PC-3 (cell line): ENCODE results near the gene CATSPER4. TPM values are rescaled to one million over a fixed set of nuclear protein-coding genes. Genes with fewer than 3 reads are reported as not detected.

Experiments used
- ATAC-seq: fragments of 200-7000 bp; cut with Tn5 transposase; 2 replicates; pipeline ENCODE4 v1.9.1; 2020; ENCODE audit warnings: mild to moderate bottlenecking, moderate library complexity
- BruUV-seq: library from RNA; stranded (reverse); fragments of 400-500 nt; replicated peaks from 2 replicates; lab custom pipeline; 2021; lab: Mats Ljungman, UMichigan
- CTCF ChIA-PET: fragments of 300-600 bp; sonication (Branson Sonifier 250); formaldehyde crosslinking; loops from one replicate; lab custom pipeline; 2022; ENCODE audit warnings: antibody characterized with exemption; lab: Charles Lee
- POLR2A ChIA-PET: fragments of 300-600 bp; sonication (Branson Sonifier 250); formaldehyde crosslinking; loops from one replicate; lab custom pipeline; 2022; ENCODE audit warnings: antibody characterized with exemption; ENCODE audit not compliant: unreplicated experiment; lab: Charles Lee
- DNase-seq: peaks from one replicate; pipeline ENCODE4 v3.0.0-alpha.2; 2015
- H2AFZ ChIP-seq: fragments of 300-600 bp; sonication (generic); 2 replicates; pipeline ENCODE4 v1.6.0; 2016; ENCODE audit warnings: antibody characterized with exemption, low read length
- H3F3A ChIP-seq: fragments of 300-600 bp; sonication (generic); one replicate; pipeline ENCODE4 v1.6.0; 2017; ENCODE audit warnings: antibody characterized with exemption, low read length, control low read depth, mild to moderate bottlenecking; ENCODE audit not compliant: unreplicated experiment
- H3K27ac ChIP-seq: fragments of 300-600 bp; sonication (generic); 2 replicates; pipeline ENCODE4 v1.5.1; 2016; ENCODE audit warnings: mild to moderate bottlenecking, low read length
- H3K27me3 ChIP-seq: fragments of 300-600 bp; sonication (generic); 2 replicates; pipeline ENCODE4 v1.6.1; 2016; ENCODE audit warnings: low read length, mixed read lengths
- H3K36me3 ChIP-seq: fragments of 300-600 bp; sonication (generic); 2 replicates; pipeline ENCODE4 v1.6.1; 2016; ENCODE audit warnings: low read depth, mixed run types, low read length, mixed read lengths
- H3K4me1 ChIP-seq: fragments of 300-600 bp; sonication (generic); 2 replicates; pipeline ENCODE4 v1.5.1; 2016; ENCODE audit warnings: low read length; ENCODE audit not compliant: insufficient read depth
- H3K4me2 ChIP-seq: fragments of 300-600 bp; sonication (generic); 2 replicates; pipeline ENCODE4 v1.6.0; 2016; ENCODE audit warnings: low read length
- H3K4me3 ChIP-seq: fragments of 300-600 bp; sonication (generic); 2 replicates; pipeline ENCODE4 v1.5.1; 2016; ENCODE audit warnings: mild to moderate bottlenecking, low read length, mixed read lengths
- H3K79me2 ChIP-seq: fragments of 300-600 bp; sonication (generic); 2 replicates; pipeline ENCODE4 v1.6.1; 2017; ENCODE audit warnings: low read length, mixed read lengths
- H3K9ac ChIP-seq: fragments of 300-600 bp; sonication (generic); 2 replicates; pipeline ENCODE4 v1.6.0; 2016; ENCODE audit warnings: mild to moderate bottlenecking, low read length
- H3K9me2 ChIP-seq: fragments of 300-600 bp; sonication (generic); replicated peaks from 2 replicates; pipeline ENCODE4 v1.6.1; 2016; ENCODE audit warnings: mixed run types, low read length, mixed read lengths
- H3K9me3 ChIP-seq: fragments of 300-600 bp; sonication (generic); 2 replicates; pipeline ENCODE4 v1.6.1; 2016; ENCODE audit warnings: low read length, mixed read lengths
- H4K20me1 ChIP-seq: fragments of 300-600 bp; sonication (generic); 2 replicates; pipeline ENCODE4 v1.6.1; 2016; ENCODE audit warnings: low read length, mixed read lengths
- CTCF ChIP-seq: fragments of 300-600 bp; sonication (generic); conservative IDR thresholded peaks from 2 replicates; pipeline ENCODE4 v1.5.1; 2017; ENCODE audit warnings: antibody characterized with exemption, low read depth, mild to moderate bottlenecking, low read length
- EZH2 ChIP-seq: fragments of 300-600 bp; sonication (generic); IDR thresholded peaks from one replicate; pipeline ENCODE4 v1.6.1; 2017; ENCODE audit warnings: antibody characterized with exemption, mild to moderate bottlenecking, low read length; ENCODE audit not compliant: unreplicated experiment
- EZH2phosphoT487 ChIP-seq: fragments of 300-600 bp; sonication (generic); IDR thresholded peaks from 2 replicates; pipeline ENCODE4 v1.6.1; 2018; ENCODE audit warnings: mild to moderate bottlenecking, antibody characterized with exemption, low read length, borderline replicate concordance
- intact Hi-C: fragments of 100-400 bp; cut with micrococcal nuclease; formaldehyde crosslinking; loops from 2 replicates; pipeline ENCODE4 v1.9.0; 2023
- total RNA-seq: library from RNA; depleted of rRNA; stranded (reverse); fragments of >200 nt; gene quantifications from 2 replicates; pipeline ENCODE4 v1.2.3, GENCODE V29; 2014

The CATSPER4 gene
- total RNA-seq, 1 experiment from 2014 or later: not detected

GRCh38 chr1:26197301-26197700 is 6.9 kb downstream of the CATSPER4 start:
- intact Hi-C loops: no loop called here
- Histone ChIP-seq H3K9me3 (no peaks in the 10 kb centered on the region), H3K79me2 (no peaks in the 10 kb centered on the region), H3K4me2 (no peak overlapping the region), H3K9me2 (no peaks in the 10 kb centered on the region), H3K9ac (no peak overlapping the region), H4K20me1 (no peaks in the 10 kb centered on the region), H3K4me1 (no peaks in the 10 kb centered on the region), H3K36me3 (no peaks in the 10 kb centered on the region), H3F3A (no peaks in the 10 kb centered on the region), H2AFZ (no peak overlapping the region), H3K27ac (no peak overlapping the region), H3K4me3 (no peak overlapping the region), H3K27me3 (no peaks in the 10 kb centered on the region)
- no TSS peak for BruUV-seq
- POLR2A ChIA-PET: no interaction called here
- TF ChIP-seq CTCF (no peak), EZH2 (no peak), EZH2phosphoT487 (no peak)
- ATAC-seq (no peak), DNase-seq (no peak)
- CTCF ChIA-PET: no interaction called here

DNA sequence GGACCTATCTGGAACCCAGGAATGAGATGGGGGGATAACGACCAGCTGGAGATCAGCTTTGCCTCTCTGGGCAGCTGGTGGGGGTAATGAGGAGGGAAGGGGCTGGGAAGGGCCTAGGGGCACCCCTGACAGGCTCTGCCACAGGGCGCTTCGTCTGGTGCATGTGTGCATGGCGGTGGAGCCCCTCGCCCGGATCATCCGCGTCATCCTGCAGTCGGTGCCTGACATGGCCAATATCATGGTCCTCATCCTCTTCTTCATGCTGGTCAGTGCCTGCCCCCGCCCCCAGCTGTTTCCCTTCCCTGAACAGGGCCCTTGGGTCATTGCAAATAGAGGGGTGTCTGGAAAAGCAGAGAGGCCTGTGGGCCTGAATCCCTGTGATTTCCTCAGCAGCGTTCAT is 7.4 kb downstream of the CATSPER4 start:
- no peak overlapping the region for H3K4me2 ChIP-seq
- H3K4me3 ChIP-seq: no peak overlapping the region
- no peaks in the 10 kb centered on the region for H4K20me1 ChIP-seq
- H3K4me1 ChIP-seq: no peaks in the 10 kb centered on the region
- no peaks in the 10 kb centered on the region for H3K36me3 ChIP-seq
- no peaks in the 10 kb centered on the region for H3F3A ChIP-seq
- H3K79me2 ChIP-seq: no peaks in the 10 kb centered on the region
- no peaks in the 10 kb centered on the region for H3K9me2 ChIP-seq
- ATAC-seq (no peak), DNase-seq (no peak)
- intact Hi-C loops: no loop called here
- no peak overlapping the region for H2AFZ ChIP-seq
- H3K27ac ChIP-seq: no peak overlapping the region
- H3K27me3 ChIP-seq: no peaks in the 10 kb centered on the region
- H3K9me3 ChIP-seq: no peaks in the 10 kb centered on the region
- BruUV-seq: no TSS peak
- no peak overlapping the region for H3K9ac ChIP-seq
- POLR2A ChIA-PET: no interaction called here
- no peak for TF ChIP-seq EZH2phosphoT487
- no peak for TF ChIP-seq CTCF
- no peak for TF ChIP-seq EZH2
- CTCF ChIA-PET: no interaction called here

GRCh38 chr1:26200413-26200812 is 10.0 kb downstream of the CATSPER4 start:
- Histone ChIP-seq H3F3A (no peaks in the 10 kb centered on the region), H3K36me3 (no peaks in the 10 kb centered on the region), H4K20me1 (no peaks in the 10 kb centered on the region), H3K4me2 (no peak overlapping the region), H3K9me2 (no peaks in the 10 kb centered on the region), H3K27ac (no peak overlapping the region), H3K79me2 (no peaks in the 10 kb centered on the region), H3K27me3 (no peaks in the 10 kb centered on the region), H3K4me3 (no peak overlapping the region), H3K9ac (no peak overlapping the region), H2AFZ (no peak overlapping the region), H3K9me3 (no peaks in the 10 kb centered on the region), H3K4me1 (no peaks in the 10 kb centered on the region)
- ChIA-PET CTCF (no interaction called here), POLR2A (no interaction called here)
- no TSS peak for BruUV-seq
- no peak for ATAC-seq
- TF ChIP-seq CTCF (no peak), EZH2phosphoT487 (no peak), EZH2 (no peak)
- intact Hi-C loops: no loop called here
- DNase-seq: no peak
